Stimulated activated effector memory CD8-positive, alpha-beta T cell treated with anti-CD3 and anti-CD28 coated beads, Interleukin-12 subunit alpha, Interleukin-12 subunit beta, amount 100 ng/mL, for 72 hours (primary cell): ENCODE results near the gene CFAP68.
A peak's percentile ranks its signal among the peaks of the same experiment; 100 is the strongest.

Source experiments
- ATAC-seq: fragments of 150-1000 bp; cut with Tn5 transposase; 2 replicates; pipeline ENCODE4 v1.10.0; 2021
- DNase-seq, 2 donors: peaks; one replicate each; pipeline ENCODE4 v3.0.0; 2021 to 2022; ENCODE audit warnings: low spot score in 2 of 2
- H3K27ac Mint-ChIP-seq: one replicate; pipeline ENCODE4 v1.8.0; 2022; ENCODE audit warnings: mild to moderate bottlenecking, mixed read lengths
- H3K36me3 Mint-ChIP-seq: one replicate; pipeline ENCODE4 v1.8.0; 2022; ENCODE audit warnings: mild to moderate bottlenecking, mixed read lengths
- H3K4me1 Mint-ChIP-seq: one replicate; pipeline ENCODE4 v1.8.0; 2022; ENCODE audit warnings: mixed read lengths
- H3K4me3 Mint-ChIP-seq: one replicate; pipeline ENCODE4 v1.8.0; 2022; ENCODE audit warnings: mild to moderate bottlenecking, mixed read lengths
- H3K9me3 Mint-ChIP-seq: one replicate; pipeline ENCODE4 v1.8.0; 2022; ENCODE audit warnings: mixed read lengths

CFAP68 gene

DNA sequence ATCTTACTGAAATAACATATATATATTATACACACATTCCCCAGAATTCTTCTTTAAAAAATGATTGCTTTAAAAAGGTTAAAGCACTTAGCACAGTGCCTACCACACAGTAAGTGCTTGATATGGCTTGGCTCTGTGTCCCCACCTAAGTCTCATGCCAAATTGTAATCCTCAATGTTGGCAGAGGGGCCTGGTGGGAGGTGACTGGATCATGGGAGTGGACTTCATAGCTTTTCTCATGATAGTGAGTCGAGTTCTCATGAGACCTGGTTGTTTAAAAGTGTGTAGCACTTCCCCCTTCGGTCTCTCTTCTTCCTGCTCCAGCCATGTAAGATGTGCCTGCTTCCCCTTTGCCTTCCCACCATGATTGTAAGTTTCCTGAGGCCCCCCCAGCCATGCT lies 26.1 kb downstream of the CFAP68 start:
- Mint-ChIP-seq H3K27ac (no peak overlapping the region), H3K36me3 (no peaks in the 10 kb centered on the region), H3K4me3 (no peak overlapping the region), H3K9me3 (no peaks in the 10 kb centered on the region), H3K4me1 (no peaks in the 10 kb centered on the region)
- no peak for ATAC-seq
- DNase-seq, result peak in 1 of 2 donors; percentile 6

- Mint-ChIP-seq H3K4me1 (no peaks in the 10 kb centered on the region), H3K9me3 (no peaks in the 10 kb centered on the region), H3K4me3 (no peak overlapping the region), H3K36me3 (no peaks in the 10 kb centered on the region), H3K27ac (no peak overlapping the region)
- DNase-seq (peak in 1 of 2 donors; percentile 23), ATAC-seq (no peak)
These were observed 27.3 kb downstream of the CFAP68 start for GRCh38 chr11:111906680-111907079.

GRCh38 chr11:111908639-111909305 lies 29.4 kb downstream of the CFAP68 start:
- ATAC-seq, result no peak
- Mint-ChIP-seq H3K4me1 (no peaks in the 10 kb centered on the region), H3K36me3 (no peaks in the 10 kb centered on the region), H3K4me3 (no peak overlapping the region), H3K27ac (no peak overlapping the region), H3K9me3 (no peaks in the 10 kb centered on the region)
- peak in 1 of 2 donors; percentile 30 for DNase-seq

GRCh38 chr11:111909378-111909777 lies 30.0 kb downstream of the CFAP68 start:
- Mint-ChIP-seq H3K4me3 (no peak overlapping the region), H3K9me3 (no peaks in the 10 kb centered on the region), H3K36me3 (no peaks in the 10 kb centered on the region), H3K4me1 (no peaks in the 10 kb centered on the region), H3K27ac (no peak overlapping the region)
- DNase-seq (peak in 1 of 2 donors; percentile 12), ATAC-seq (no peak)

GRCh38 chr11:111910676-111911562 lies 31.6 kb downstream of the CFAP68 start:
- Mint-ChIP-seq H3K27ac (no peak overlapping the region), H3K36me3 (no peaks in the 10 kb centered on the region), H3K9me3 (no peaks in the 10 kb centered on the region), H3K4me1 (no peaks in the 10 kb centered on the region), H3K4me3 (no peak overlapping the region)
- no peak for ATAC-seq
- peak in 1 of 2 donors; percentile 43 for DNase-seq

GRCh38 chr11:111911563-111912401 lies 32.4 kb downstream of the CFAP68 start, which contains the start of gene CRYAB:
Gene CRYAB, minus strand, starts transcription at chr11:111911770. Its CDS starts 46 bp downstream, at chr11:111911724.
- DNase-seq (peak in 1 of 2 donors; percentile 32), ATAC-seq (no peak)
- H3K4me1 Mint-ChIP-seq, result no peaks in the 10 kb centered on the region
- H3K36me3 Mint-ChIP-seq, result no peaks in the 10 kb centered on the region
- no peak within 1 kb of the TSS for H3K4me3 Mint-ChIP-seq
- H3K27ac Mint-ChIP-seq, result no peak within 1 kb of the TSS
- no peaks in the 10 kb centered on the region for H3K9me3 Mint-ChIP-seq

DNA sequence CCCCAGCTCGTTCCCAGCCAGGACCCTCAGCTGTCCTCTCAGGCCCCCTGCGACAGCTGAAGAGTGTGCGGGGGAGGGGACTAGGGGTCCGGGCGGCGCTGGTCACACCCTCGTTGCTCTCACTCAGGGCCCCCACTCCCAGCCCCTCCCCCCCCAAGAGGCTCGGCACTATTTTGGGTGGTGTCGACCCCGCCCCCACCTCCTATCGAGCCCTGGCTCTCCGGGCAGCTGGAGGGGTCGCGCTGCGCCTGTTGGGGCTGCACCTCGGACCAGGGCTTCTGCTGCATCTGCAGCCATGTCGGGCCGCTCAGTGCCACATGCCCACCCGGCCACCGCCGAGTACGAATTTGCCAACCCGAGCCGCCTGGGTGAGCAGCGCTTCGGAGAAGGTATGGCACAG lies 33.2 kb downstream of the CFAP68 start, which contains the start of gene HSPB2:
TSS of gene HSPB2 (plus strand) at position 200 of the 400 bp plus-strand sequence. CDS start at position 296, 96 bp downstream.
- no peaks in the 10 kb centered on the region for H3K36me3 Mint-ChIP-seq
- ATAC-seq (no peak), DNase-seq (peak in 1 of 2 donors; percentile 15)
- no peak within 1 kb of the TSS for H3K4me3 Mint-ChIP-seq
- no peaks in the 10 kb centered on the region for H3K4me1 Mint-ChIP-seq
- H3K9me3 Mint-ChIP-seq, result no peaks in the 10 kb centered on the region
- no peak within 1 kb of the TSS for H3K27ac Mint-ChIP-seq

- no peak overlapping the region for H3K27ac Mint-ChIP-seq
- DNase-seq (peak in 1 of 2 donors; percentile 35), ATAC-seq (no peak)
- no peaks in the 10 kb centered on the region for H3K9me3 Mint-ChIP-seq
- H3K36me3 Mint-ChIP-seq, result no peaks in the 10 kb centered on the region
- no peaks in the 10 kb centered on the region for H3K4me1 Mint-ChIP-seq
- H3K4me3 Mint-ChIP-seq, result no peak overlapping the region
These were observed 33.9 kb downstream of the CFAP68 start for GRCh38 chr11:111913031-111913861.

DNA sequence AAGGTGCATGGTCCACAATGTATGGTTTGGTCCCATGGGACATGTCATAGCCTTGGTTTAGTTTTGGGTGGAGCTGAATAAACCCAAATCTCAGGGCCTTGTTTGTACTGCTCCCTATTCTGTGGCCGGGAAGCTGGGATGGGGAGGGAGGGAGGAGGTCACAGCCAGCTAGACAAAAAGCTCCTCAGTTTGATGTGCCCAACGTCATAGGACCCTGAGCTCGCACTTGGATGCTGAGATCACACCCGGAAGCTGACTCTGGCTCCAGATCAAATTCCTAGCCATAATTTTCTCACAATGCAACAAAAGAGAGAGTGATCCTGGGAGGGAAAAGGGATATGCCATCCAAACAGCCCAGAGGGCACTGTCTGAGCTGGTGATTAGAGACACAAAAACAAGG lies 34.7 kb downstream of the CFAP68 start:
- DNase-seq (peak in 1 of 2 donors; percentile 18), ATAC-seq (no peak)
- no peak overlapping the region for H3K4me3 Mint-ChIP-seq
- H3K27ac Mint-ChIP-seq, result no peak overlapping the region
- no peaks in the 10 kb centered on the region for H3K36me3 Mint-ChIP-seq
- H3K4me1 Mint-ChIP-seq, result no peaks in the 10 kb centered on the region
- no peaks in the 10 kb centered on the region for H3K9me3 Mint-ChIP-seq

- no peak overlapping the region for H3K27ac Mint-ChIP-seq
- ATAC-seq (no peak), DNase-seq (no peak)
These were observed 37.4 kb downstream of the CFAP68 start for GRCh38 chr11:111916768-111917167.

GRCh38 chr11:111917312-111917711 lies 38.0 kb downstream of the CFAP68 start:
- no peaks in the 10 kb centered on the region for H3K36me3 Mint-ChIP-seq
- no peaks in the 10 kb centered on the region for H3K9me3 Mint-ChIP-seq
- no peak overlapping the region for H3K4me3 Mint-ChIP-seq
- H3K4me1 Mint-ChIP-seq, result no peaks in the 10 kb centered on the region
- no peak for ATAC-seq
- peak in 1 of 2 donors; percentile 30 for DNase-seq
- no peak overlapping the region for H3K27ac Mint-ChIP-seq

More at GRCh38 chr11:111916768-111917167, 37.4 kb downstream of the CFAP68 start:
- no peak overlapping the region for H3K4me3 Mint-ChIP-seq
- H3K4me1 Mint-ChIP-seq, result no peaks in the 10 kb centered on the region
- no peaks in the 10 kb centered on the region for H3K9me3 Mint-ChIP-seq
- no peaks in the 10 kb centered on the region for H3K36me3 Mint-ChIP-seq

- ATAC-seq (no peak), DNase-seq (peak in 1 of 2 donors; percentile 2)
- H3K4me1 Mint-ChIP-seq, result no peaks in the 10 kb centered on the region
- no peaks in the 10 kb centered on the region for H3K36me3 Mint-ChIP-seq
- H3K9me3 Mint-ChIP-seq, result no peaks in the 10 kb centered on the region
- no peak overlapping the region for H3K27ac Mint-ChIP-seq
- H3K4me3 Mint-ChIP-seq, result no peak overlapping the region
These were observed 38.4 kb downstream of the CFAP68 start for GRCh38 chr11:111917788-111918187.

DNA sequence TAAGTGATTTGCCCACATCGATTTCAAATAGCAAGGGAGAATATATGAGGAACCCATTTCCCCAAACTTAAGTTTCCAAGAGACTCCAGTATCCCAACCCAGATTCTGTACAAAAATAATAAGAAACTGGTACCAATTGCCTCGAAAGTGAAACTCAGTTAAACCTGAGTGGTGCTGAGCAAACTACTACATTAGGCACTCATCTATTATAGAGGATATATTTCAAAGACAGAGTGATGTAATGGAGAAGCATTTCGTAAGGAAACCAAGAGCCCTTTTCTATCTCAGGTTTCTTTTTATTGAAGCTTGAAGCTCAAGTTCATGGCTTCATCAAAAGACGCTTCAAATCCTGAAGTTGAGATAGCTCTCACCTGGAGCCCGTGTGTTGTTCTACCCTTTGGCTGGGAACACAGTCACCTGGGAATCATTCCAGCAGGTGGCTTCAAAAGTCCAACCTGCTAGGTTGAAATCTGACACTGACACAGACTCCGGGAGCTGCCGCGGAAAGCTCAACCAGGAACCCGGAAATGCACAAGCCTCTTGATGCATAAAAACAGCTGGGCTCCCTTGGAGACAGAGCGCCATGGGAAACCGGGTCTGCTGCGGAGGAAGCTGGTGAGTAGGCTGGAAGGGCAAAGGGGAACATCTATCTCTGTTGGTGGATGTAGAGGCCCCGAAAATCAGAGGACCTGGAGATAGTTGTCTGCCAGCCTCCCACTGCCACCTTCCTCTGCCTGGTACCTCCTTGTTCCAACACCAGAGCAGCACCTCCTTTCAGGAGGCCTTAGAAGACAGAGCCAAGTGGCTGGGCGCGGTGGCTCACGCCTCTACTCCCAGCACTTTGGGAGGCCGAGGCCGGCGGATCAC lies 39.3 kb downstream of the CFAP68 start, which contains the start of gene C11orf52:
TSS of gene C11orf52 (plus strand) at position 524 of the 867 bp plus-strand sequence. CDS start at position 584, 60 bp downstream.
- no peaks in the 10 kb centered on the region for H3K4me1 Mint-ChIP-seq
- no peaks in the 10 kb centered on the region for H3K36me3 Mint-ChIP-seq
- no peak within 1 kb of the TSS for H3K4me3 Mint-ChIP-seq
- no peak for ATAC-seq
- DNase-seq, result no peak
- no peaks in the 10 kb centered on the region for H3K9me3 Mint-ChIP-seq
- no peak within 1 kb of the TSS for H3K27ac Mint-ChIP-seq
